GM12873 (cell line): ENCODE measurements around the gene CEP20.

Source experiments
- CTCF ChIP-seq: IDR thresholded peaks from 2 replicates; pipeline ENCODE4 v1.5.1; 2012; ENCODE audit warnings: low read depth, mild to moderate bottlenecking, moderate library complexity, low read length, control low read depth; ENCODE audit not compliant: insufficient read depth; ENCODE audit errors: missing control alignments

Gene CEP20

GRCh38 chr16:15919331-15919730 is 30.9 kb upstream of the CEP20 start:
- no peak for TF ChIP-seq CTCF

- no peak for TF ChIP-seq CTCF
Measured at GRCh38 chr16:15916323-15916722, 27.9 kb upstream of the CEP20 start.

GRCh38 chr16:15915555-15916081 is 27.2 kb upstream of the CEP20 start:
- TF ChIP-seq CTCF, result no peak

GRCh38 chr16:15913046-15913698 is 24.8 kb upstream of the CEP20 start:
- TF ChIP-seq CTCF, result no peak

GRCh38 chr16:15911198-15911597 is 22.8 kb upstream of the CEP20 start:
- no peak for TF ChIP-seq CTCF

- TF ChIP-seq CTCF, result no peak
Measured at GRCh38 chr16:15907863-15908478, 19.6 kb upstream of the CEP20 start.

GRCh38 chr16:15906439-15906838 is 18.0 kb upstream of the CEP20 start:
- no peak for TF ChIP-seq CTCF
